ENCODE data around the gene BCL7C. TPM values are rescaled to one million over a fixed set of nuclear protein-coding genes. Genes with fewer than 3 reads are reported as not detected.

The BCL7C gene
- total and polyA plus RNA-seq, 2 of the 8 experiments (the other 6 are each of a cell fraction or from before 2014, with no cell fraction given): 8.6 to 17.2 TPM

- H3K27ac ChIP-seq (ENCODE audit: low read depth, low read length): no peak overlapping the region
- no peak overlapping the region for H3K23ac ChIP-seq (ENCODE audit: insufficient read length)
- peaks cover 4% of the 10 kb centered on the region; the same call in 1 of the 2 replicates for H3K79me1 ChIP-seq (ENCODE audit: low read depth, low read length)
- POLR2A ChIA-PET (ENCODE audit: partially characterized antibody): interaction anchor here (1.4 to 4.3 kb wide), 3 partner anchors 12 to 74 kb away, joined by 3 to 40 read pairs (median 5); no protein-coding TSS in a partner anchor
- peaks cover 0 to 5% of the 10 kb centered on the region in 2 experiments for H4K20me1 ChIP-seq (replicated peaks in 1 of 2; ENCODE audit: control insufficient read depth in 1 of 2, insufficient read depth in 2 of 2, low read length in 2 of 2)
- no peak overlapping the region for H3K56ac ChIP-seq (replicated peaks; ENCODE audit: insufficient read length, low read depth, low read length)
- H3K18ac ChIP-seq (ENCODE audit: extremely low read depth, low read length): no peak overlapping the region
- peaks cover 0 to 5% (median 0%) of the 10 kb centered on the region in 4 experiments; a peak in 3 of 8 replicates for H3K36me3 ChIP-seq (ENCODE audit: control insufficient read depth in 2 of 4, insufficient read depth in 4 of 4, low read length in 3 of 4)
- H2AFZ ChIP-seq (ENCODE audit: low read length): no peak overlapping the region
- H3K14ac ChIP-seq (ENCODE audit: insufficient read length): no peak overlapping the region
- H3K4me1 ChIP-seq (replicated peaks in 1 of 4; ENCODE audit: control insufficient read depth in 3 of 4, insufficient read depth in 4 of 4, low read length in 3 of 4): peaks cover 0 to 6% (median 5%) of the 10 kb centered on the region in 4 experiments; a peak in 6 of 7 replicates
- no peak overlapping the region for H4K91ac ChIP-seq (replicated peaks; ENCODE audit: insufficient read length, low read length)
- H3K9ac ChIP-seq (replicated peaks in 1 of 4; ENCODE audit: extremely low read depth in 1 of 4, low read depth in 3 of 4, low read length in 3 of 4): no peak overlapping the region
- no peaks in the 10 kb centered on the region for H3K79me2 ChIP-seq (ENCODE audit: control insufficient read depth in 1 of 2, insufficient read depth in 2 of 2, low read length in 2 of 2)
- H2BK120ac ChIP-seq (replicated peaks; ENCODE audit: low read depth, low read length): no peak overlapping the region
- H2BK12ac ChIP-seq (ENCODE audit: low read depth, low read length): no peak overlapping the region
- WGBS, 2 experiments (ENCODE audit: extremely low coverage in 1 of 2, insufficient coverage in 1 of 2, insufficient read length in 1 of 2, insufficient replicate concordance in 2 of 2, low coverage in 1 of 2, low lambda C conversion rate in 2 of 2, missing lambda C conversion rate in 1 of 2): 94% methylated on average over 8 of the region's 8 CpGs; no CpG with 5 or more reads in 1 of the 2 experiments
- CTCF ChIA-PET (ENCODE audit: partially characterized antibody): interaction anchor here (0.9 to 2.5 kb wide), 4 partner anchors 8 to 53 kb away, joined by 3 to 10 read pairs (median 5); no protein-coding TSS in a partner anchor
- H3K4me3 ChIP-seq (ENCODE audit: extremely low read depth in 1 of 4, insufficient read depth in 2 of 4, low read depth in 3 of 4, low read length in 4 of 4): no peak overlapping the region
- DNase-seq (ENCODE audit: low read depth in 1 of 2, low spot score in 2 of 2) (no peak), FAIRE-seq (no peak)
- H4K8ac ChIP-seq (ENCODE audit: extremely low read depth, insufficient read depth, low read length): no peak overlapping the region
- H2BK20ac ChIP-seq (ENCODE audit: low read length): no peak overlapping the region
- no peak for TF ChIP-seq SIRT6 (IDR thresholded peaks at IDR 0.05; ENCODE audit: low read length)
- no peak for TF ChIP-seq JUND (IDR thresholded peaks at IDR 0.05; ENCODE audit: low read length)
- TF ChIP-seq ATF3 (IDR thresholded peaks at IDR 0.05; ENCODE audit: insufficient read depth, low read depth, low read length): no peak
- no peak for TF ChIP-seq ZNF274 (IDR thresholded peaks at IDR 0.05; ENCODE audit: borderline replicate concordance, extremely low read depth, low read length)
- peaks cover 9% of the 10 kb centered on the region for H3K23me2 ChIP-seq (ENCODE audit: low read depth, low read length)
- no peak overlapping the region for H4K5ac ChIP-seq (ENCODE audit: insufficient read length, low read depth, low read length)
- H3K9me3 ChIP-seq (ENCODE audit: insufficient read depth in 2 of 2, low read depth in 1 of 2, low read length in 1 of 2): no peaks in the 10 kb centered on the region
- no peak overlapping the region for H2AK5ac ChIP-seq (ENCODE audit: low read depth, low read length)
- H2BK5ac ChIP-seq (ENCODE audit: low read depth, low read length): no peak overlapping the region
- H3K27me3 ChIP-seq (replicated peaks in 1 of 4; ENCODE audit: control insufficient read depth in 3 of 4, extremely low read depth in 1 of 4, insufficient read depth in 3 of 4, low read length in 3 of 4): no peaks in the 10 kb centered on the region
- no peak overlapping the region for H3K4ac ChIP-seq (replicated peaks; ENCODE audit: insufficient read length, low read depth, low read length)
- no peak overlapping the region for H3K4me2 ChIP-seq (ENCODE audit: insufficient read depth in 1 of 2, low read depth in 2 of 2, low read length in 2 of 2)
- H2BK15ac ChIP-seq (ENCODE audit: low read length): no peak overlapping the region
Observed at GRCh38 chr16:30888856-30889499, 4.9 kb downstream of the BCL7C start.
